ENCODE data around the gene SH3BGRL2. TPM values are rescaled to one million over a fixed set of nuclear protein-coding genes. Genes with fewer than 3 reads are reported as not detected.

SH3BGRL2 gene
- total and polyA plus RNA-seq, 2 of the 4 experiments (the other 2 are of a cell fraction) = 2.4 to 5.6 TPM

DNA sequence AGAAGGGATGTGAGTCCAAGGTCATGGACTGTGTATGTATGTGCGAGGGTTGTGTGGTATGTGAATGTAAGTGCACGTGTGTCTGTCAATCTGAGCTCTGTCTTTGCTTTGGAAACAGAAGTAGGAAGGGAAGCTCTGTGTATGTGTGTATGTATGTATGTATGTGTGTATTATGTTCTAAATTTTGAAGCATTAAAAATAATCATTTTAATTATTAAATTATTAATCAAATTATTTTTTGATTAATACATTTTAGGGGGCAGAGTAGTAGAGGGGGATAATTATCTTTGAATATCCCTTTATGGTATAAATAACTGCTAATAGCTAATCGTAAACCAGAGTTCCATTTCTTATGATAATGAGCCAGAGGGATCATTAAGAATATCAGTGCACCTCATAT is 42.8 kb downstream of the SH3BGRL2 start:
- dilution Hi-C loops (cut with HindIII; ENCODE audit: low sequenced_read_pairs, unreplicated experiment) (no loop called here), intact Hi-C loops (cut with micrococcal nuclease) (loop anchor here (10.0 kb wide), 2 partner anchors 439 to 599 kb away; partner anchors contain the start of genes HMGN3 and PHIP), in situ Hi-C loops (cut with MboI; ENCODE audit: low sequenced_read_pairs) (loop anchor here (10.0 kb wide), 1 partner anchor 99 kb away; no protein-coding TSS in a partner anchor)
- H2AFZ ChIP-seq (replicated peaks; ENCODE audit: low read length, poor library complexity) = no peak overlapping the region
- no peak overlapping the region for H2BK120ac ChIP-seq (ENCODE audit: low read depth, low read length)
- peaks cover 5% of the 10 kb centered on the region for H3K4me1 ChIP-seq (ENCODE audit: control insufficient read depth, insufficient read depth, low read length)
- no peak overlapping the region for H2AK9ac ChIP-seq (replicated peaks; ENCODE audit: low read depth, low read length, poor library complexity)
- H3K14ac ChIP-seq (replicated peaks; ENCODE audit: low read depth, low read length) = no peak overlapping the region
- no peaks in the 10 kb centered on the region for H3K9me3 ChIP-seq (ENCODE audit: control insufficient read depth, insufficient read depth, low read length)
- H3K4me2 ChIP-seq (ENCODE audit: low read depth, low read length) = no peak overlapping the region
- no peak overlapping the region for H3K4ac ChIP-seq (ENCODE audit: low read depth, low read length)
- no peak overlapping the region for H3K23ac ChIP-seq (ENCODE audit: low read depth, low read length)
- H3K9me1 ChIP-seq (ENCODE audit: insufficient read depth, low read length) = 0 out of 2 replicates have a peak, but pooled peaks cover 3% of the 10 kb centered on the region
- no peak for ATAC-seq (ENCODE audit: low read depth)
- BruUV-seq (replicated peaks) = no TSS peak
- TF ChIP-seq, protein P1, sequence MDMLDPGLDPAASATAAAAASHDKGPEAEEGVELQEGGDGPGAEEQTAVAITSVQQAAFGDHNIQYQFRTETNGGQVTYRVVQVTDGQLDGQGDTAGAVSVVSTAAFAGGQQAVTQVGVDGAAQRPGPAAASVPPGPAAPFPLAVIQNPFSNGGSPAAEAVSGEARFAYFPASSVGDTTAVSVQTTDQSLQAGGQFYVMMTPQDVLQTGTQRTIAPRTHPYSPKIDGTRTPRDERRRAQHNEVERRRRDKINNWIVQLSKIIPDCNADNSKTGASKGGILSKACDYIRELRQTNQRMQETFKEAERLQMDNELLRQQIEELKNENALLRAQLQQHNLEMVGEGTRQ (IDR thresholded peaks at IDR 0.05; ENCODE audit: low read depth, low read length) = no peak
- TF ChIP-seq RCOR1 (IDR thresholded peaks at IDR 0.05; ENCODE audit: insufficient replicate concordance, low read length) (no peak), BHLHE40 (IDR thresholded peaks at IDR 0.05; ENCODE audit: low read depth, low read length) (no peak), RFX5 (IDR thresholded peaks at IDR 0.05; ENCODE audit: low read depth, low read length) (no peak), MXI1 (IDR thresholded peaks at IDR 0.05; ENCODE audit: borderline replicate concordance, low read depth, low read length) (no peak), FOS (IDR thresholded peaks at IDR 0.05; ENCODE audit: low read depth, low read length) (no peak), CHD1 (IDR thresholded peaks at IDR 0.05; ENCODE audit: low read depth, low read length) (no peak), MAZ (IDR thresholded peaks at IDR 0.05; ENCODE audit: borderline replicate concordance, low read depth, low read length) (no peak), NFE2L2 (IDR thresholded peaks at IDR 0.05; ENCODE audit: low read depth, low read length) (no peak), CEBPB (IDR thresholded peaks at IDR 0.05; ENCODE audit: low read depth, low read length) (no peak), SMC3 (IDR thresholded peaks at IDR 0.05; ENCODE audit: low read depth, low read length) (no peak), MAFK (IDR thresholded peaks at IDR 0.05; ENCODE audit: low read depth, low read length) (no peak), POLR2A (IDR thresholded peaks at IDR 0.05; ENCODE audit: low read depth, low read length) (no peak), RAD21 (IDR thresholded peaks at IDR 0.05; ENCODE audit: low read length) (no peak)
- TF ChIP-seq, protein P2, sequence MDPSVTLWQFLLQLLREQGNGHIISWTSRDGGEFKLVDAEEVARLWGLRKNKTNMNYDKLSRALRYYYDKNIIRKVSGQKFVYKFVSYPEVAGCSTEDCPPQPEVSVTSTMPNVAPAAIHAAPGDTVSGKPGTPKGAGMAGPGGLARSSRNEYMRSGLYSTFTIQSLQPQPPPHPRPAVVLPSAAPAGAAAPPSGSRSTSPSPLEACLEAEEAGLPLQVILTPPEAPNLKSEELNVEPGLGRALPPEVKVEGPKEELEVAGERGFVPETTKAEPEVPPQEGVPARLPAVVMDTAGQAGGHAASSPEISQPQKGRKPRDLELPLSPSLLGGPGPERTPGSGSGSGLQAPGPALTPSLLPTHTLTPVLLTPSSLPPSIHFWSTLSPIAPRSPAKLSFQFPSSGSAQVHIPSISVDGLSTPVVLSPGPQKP (IDR thresholded peaks at IDR 0.05; ENCODE audit: borderline replicate concordance, low read depth, low read length) = no peak
- TF ChIP-seq, protein P3, sequence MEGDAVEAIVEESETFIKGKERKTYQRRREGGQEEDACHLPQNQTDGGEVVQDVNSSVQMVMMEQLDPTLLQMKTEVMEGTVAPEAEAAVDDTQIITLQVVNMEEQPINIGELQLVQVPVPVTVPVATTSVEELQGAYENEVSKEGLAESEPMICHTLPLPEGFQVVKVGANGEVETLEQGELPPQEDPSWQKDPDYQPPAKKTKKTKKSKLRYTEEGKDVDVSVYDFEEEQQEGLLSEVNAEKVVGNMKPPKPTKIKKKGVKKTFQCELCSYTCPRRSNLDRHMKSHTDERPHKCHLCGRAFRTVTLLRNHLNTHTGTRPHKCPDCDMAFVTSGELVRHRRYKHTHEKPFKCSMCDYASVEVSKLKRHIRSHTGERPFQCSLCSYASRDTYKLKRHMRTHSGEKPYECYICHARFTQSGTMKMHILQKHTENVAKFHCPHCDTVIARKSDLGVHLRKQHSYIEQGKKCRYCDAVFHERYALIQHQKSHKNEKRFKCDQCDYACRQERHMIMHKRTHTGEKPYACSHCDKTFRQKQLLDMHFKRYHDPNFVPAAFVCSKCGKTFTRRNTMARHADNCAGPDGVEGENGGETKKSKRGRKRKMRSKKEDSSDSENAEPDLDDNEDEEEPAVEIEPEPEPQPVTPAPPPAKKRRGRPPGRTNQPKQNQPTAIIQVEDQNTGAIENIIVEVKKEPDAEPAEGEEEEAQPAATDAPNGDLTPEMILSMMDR (conservative IDR thresholded peaks at IDR 0.05; ENCODE audit: low read depth, low read length) = no peak
- no peak for DNase-seq
- no peak overlapping the region for H4K91ac ChIP-seq (ENCODE audit: insufficient read depth, low read depth, low read length)
- H2BK15ac ChIP-seq (ENCODE audit: low read depth, low read length) = no peak overlapping the region
- H3K18ac ChIP-seq (ENCODE audit: low read depth, low read length) = no peak overlapping the region
- H3K4me3 ChIP-seq (ENCODE audit: insufficient read depth, low read depth, low read length) = no peak overlapping the region
- no peak overlapping the region for H4K8ac ChIP-seq (ENCODE audit: low read depth in 2 of 2, low read length in 2 of 2)
- no peak overlapping the region for H3K56ac ChIP-seq (ENCODE audit: extremely low read depth, insufficient read depth, low read length)
- H4K20me1 ChIP-seq (ENCODE audit: insufficient read depth, low read length) = no peaks in the 10 kb centered on the region
- H3K79me1 ChIP-seq (ENCODE audit: low read depth in 1 of 2, low read length in 2 of 2) = no peaks in the 10 kb centered on the region
- H4K5ac ChIP-seq (ENCODE audit: low read depth, low read length) = no peak overlapping the region
- no peak overlapping the region for H2BK5ac ChIP-seq (ENCODE audit: low read depth, low read length, poor library complexity, severe bottlenecking)
- H2BK20ac ChIP-seq (ENCODE audit: low read depth, low read length) = no peak overlapping the region
- H3K27ac ChIP-seq (ENCODE audit: insufficient read depth, low read length) = no peak overlapping the region
- POLR2A ChIA-PET (ENCODE audit: unreplicated experiment) = no interaction called here
- WGBS, 2 experiments (ENCODE audit: extremely low coverage in 2 of 2, insufficient read length in 1 of 2) = 100% methylated on average over 1 of the region's 3 CpGs; no CpG with 5 or more reads in 1 of the 2 experiments
- CTCF ChIA-PET = interaction anchor here (1.4 kb wide), 2 partner anchors 104 to 123 kb away, joined by 3 to 4 read pairs; no protein-coding TSS in a partner anchor
- no peak overlapping the region for H3K9ac ChIP-seq (ENCODE audit: low read depth, low read length)
- no peak overlapping the region for H2AK5ac ChIP-seq (ENCODE audit: low read depth, low read length)
- H3K36me3 ChIP-seq (ENCODE audit: control insufficient read depth, insufficient read depth, low read length) = no peaks in the 10 kb centered on the region
- H3K27me3 ChIP-seq (ENCODE audit: control insufficient read depth, insufficient read depth, low read length) = no peaks in the 10 kb centered on the region

Data from IMR-90 (cell line).